Measurements from ENCODE around the gene ID4.
A peak's percentile ranks its signal among the peaks of the same experiment; 100 is the strongest.
"Not testable (repeated sequence)": the region's sequence is repeated elsewhere in the genome, so short reads cannot be mapped to it uniquely, and the experiment has no call there.

ID4 gene

DNA sequence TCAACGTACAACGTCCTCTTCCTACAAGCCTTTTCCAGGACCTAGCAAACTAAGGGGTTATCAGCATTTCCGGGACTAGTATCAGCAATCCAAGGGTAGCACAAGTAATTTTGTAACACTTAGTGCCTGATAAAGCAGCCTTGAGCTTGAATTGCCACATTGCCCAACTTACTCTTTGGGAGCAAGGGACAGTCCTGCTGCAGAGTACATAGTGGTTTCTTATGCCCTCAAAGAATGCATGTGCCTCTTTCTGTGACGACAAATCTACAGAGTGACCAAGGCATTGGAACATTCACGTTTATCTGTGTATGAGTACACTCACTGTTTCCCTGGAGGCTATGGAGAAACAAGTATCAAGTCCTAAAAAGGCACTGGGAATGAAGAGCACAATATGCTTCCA lies 3.2 kb upstream of the ID4 start:
- no peak for DNase-seq (ENCODE audit: low read depth)

DNA sequence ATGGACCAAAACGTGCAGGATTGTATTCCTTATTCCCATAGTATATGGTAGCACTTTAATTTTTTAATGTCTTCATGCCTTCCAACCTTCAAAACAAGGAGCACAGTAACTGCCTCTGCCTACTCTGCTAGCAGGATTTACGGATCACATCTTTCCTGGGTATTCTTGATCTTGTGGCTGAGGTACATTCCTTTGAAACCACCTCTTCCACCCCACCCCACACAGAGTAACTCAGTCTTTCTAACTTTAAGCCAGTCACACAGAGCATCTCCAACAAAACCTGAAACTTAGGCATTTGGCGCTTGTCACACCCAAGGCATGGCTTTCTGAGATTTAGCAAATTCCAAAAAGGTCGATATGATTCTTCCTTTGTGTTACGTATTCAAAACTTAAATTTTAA lies 2.3 kb upstream of the ID4 start:
- DNase-seq (ENCODE audit: low read depth), result no peak

DNA sequence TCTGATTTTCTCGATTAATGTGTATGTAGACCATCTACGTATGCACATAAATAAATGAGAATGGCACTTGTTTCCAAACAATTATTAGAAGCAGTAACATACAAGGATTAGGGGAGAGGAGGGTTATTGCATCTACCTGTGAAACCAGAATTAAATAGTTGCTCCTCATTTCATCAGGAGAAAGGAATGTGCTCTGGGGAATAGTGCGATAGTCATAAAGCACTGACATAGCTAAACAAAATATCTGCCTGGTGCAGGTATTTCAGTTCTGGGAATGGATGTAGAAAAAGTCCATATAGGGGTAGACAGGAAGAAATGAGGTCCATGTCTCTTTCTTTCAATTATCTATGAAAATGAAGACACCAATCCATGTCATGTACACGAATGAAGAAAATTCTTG lies 1.6 kb upstream of the ID4 start:
- DNase-seq (ENCODE audit: low read depth), result no peak

DNA sequence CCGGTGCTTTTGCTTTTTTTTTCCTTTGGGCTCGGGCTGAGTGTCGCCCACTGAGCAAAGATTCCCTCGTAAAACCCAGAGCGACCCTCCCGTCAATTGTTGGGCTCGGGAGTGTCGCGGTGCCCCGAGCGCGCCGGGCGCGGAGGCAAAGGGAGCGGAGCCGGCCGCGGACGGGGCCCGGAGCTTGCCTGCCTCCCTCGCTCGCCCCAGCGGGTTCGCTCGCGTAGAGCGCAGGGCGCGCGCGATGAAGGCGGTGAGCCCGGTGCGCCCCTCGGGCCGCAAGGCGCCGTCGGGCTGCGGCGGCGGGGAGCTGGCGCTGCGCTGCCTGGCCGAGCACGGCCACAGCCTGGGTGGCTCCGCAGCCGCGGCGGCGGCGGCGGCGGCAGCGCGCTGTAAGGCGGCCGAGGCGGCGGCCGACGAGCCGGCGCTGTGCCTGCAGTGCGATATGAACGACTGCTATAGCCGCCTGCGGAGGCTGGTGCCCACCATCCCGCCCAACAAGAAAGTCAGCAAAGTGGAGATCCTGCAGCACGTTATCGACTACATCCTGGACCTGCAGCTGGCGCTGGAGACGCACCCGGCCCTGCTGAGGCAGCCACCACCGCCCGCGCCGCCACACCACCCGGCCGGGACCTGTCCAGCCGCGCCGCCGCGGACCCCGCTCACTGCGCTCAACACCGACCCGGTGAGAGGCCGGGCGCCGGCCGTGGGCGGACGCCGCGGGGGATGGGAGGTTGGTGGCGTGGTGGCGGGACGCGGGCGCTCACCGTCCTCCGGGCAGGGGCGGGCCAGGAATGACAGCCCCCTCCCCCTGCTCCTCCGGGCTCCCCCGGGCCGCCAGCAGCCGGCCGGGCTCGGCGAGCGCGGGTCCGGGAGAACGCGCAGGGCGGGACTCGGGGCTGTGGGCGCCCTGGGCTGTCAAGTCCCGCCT lies 606 bp downstream of the ID4 start:
- DNase-seq (ENCODE audit: low read depth), result peak; percentile 40

DNA sequence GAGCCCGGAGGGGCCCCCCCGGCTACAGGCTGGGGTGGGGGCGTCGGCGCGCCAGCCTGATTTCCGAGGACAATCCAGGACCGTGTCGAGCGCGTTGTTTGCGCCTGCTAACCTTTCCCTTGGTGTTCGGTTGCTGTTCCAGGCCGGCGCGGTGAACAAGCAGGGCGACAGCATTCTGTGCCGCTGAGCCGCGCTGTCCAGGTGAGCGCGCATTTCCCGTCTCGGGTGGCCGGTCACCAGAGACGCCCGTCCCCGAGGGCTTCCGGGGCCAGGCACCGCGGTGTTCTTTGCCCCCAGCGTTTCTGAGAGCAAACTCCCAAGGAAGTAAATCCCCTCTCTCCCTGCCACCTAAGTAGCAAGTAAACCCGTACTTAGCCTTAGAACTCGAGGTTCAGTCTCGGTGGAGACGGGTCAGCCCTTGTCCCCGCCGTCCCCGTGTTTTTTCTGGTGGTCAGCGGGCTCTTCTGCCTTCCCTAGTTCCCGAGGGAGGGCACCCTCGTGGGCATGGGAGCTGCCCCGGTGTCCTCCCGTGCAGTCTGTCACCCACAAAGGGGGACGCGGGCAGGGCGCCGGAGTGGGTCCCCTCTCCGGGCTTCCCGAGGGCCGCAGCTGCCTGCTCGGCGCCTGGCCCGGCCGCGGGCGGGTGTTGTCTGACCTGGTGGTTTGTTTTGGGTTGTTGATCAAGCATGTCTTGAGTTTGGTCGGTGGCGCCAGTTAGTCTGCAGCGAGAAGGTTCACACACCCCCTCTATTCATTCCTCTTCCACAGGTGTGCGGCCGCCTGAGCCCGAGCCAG lies 1.5 kb downstream of the ID4 start:
- peak; percentile 28 for DNase-seq (ENCODE audit: low read depth)

DNA sequence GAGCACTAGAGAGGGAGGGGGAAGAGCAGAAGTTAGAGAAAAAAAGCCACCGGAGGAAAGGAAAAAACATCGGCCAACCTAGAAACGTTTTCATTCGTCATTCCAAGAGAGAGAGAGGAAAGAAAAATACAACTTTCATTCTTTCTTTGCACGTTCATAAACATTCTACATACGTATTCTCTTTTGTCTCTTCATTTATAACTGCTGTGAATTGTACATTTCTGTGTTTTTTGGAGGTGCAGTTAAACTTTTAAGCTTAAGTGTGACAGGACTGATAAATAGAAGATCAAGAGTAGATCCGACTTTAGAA lies 2.0 kb downstream of the ID4 start:
- DNase-seq (ENCODE audit: low read depth), result no peak

DNA sequence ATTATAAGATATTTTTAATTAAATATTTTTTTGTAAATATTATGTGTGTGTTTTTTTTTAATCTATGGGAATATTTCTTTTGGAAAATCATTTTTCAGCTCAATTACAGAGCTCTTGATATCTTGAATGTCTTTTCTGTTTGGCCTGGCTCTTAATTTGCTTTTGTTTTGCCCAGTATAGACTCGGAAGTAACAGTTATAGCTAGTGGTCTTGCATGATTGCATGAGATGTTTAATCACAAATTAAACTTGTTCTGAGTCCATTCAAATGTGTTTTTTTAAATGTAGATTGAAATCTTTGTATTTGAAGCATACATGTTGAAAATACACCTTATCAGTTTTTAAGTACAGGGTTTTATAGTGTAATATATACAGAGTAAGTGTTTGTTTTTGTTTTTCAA lies 2.6 kb downstream of the ID4 start:
- DNase-seq (ENCODE audit: low read depth), result no peak

DNA sequence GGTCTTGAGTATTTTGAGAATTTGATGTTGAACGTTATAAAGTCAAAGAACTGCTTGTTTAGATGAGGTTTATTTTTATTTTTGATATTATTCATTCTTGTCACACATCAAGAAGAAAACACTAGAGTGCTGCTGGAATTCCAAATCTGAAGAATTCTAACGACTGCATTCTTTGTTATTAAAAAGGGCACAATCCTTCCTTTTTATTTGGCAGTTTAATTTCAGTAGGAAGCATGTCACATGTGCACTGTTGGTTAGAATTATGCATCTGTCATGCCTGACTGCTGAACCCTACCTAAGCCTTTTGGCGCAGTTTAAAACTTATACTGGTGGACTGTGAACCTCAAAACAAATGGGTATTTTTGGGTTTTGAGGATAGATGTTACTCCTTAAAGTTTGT lies 4.0 kb downstream of the ID4 start:
- no peak for DNase-seq (ENCODE audit: low read depth)

DNA sequence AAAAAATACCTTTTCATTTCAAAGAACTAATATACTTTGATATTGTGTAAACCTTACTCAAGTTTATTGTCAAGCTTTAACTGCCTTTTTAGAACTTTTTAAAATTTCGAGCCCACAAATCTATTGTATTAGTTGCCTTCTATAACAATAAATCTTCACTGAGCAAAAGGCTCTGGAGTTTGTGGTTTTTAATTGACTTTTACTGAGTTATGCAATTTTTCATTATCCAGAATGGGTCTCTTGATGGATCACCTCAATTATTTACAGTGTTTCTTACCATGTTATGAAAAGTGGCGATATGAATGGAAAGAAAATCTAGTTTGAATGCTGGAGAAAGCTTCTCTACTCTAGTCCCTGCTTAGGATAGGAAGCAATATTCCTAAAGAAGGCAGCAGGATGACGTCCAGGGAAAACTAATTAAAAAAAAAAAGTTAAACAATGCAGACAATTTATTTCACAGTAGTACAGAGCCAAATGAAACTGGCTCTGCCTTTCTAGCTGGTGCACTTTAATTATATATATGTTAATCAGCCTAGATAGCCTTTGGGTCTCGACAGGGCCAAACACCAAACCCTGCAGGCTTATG lies 5.0 kb downstream of the ID4 start:
- DNase-seq (ENCODE audit: low read depth), result no peak

DNA sequence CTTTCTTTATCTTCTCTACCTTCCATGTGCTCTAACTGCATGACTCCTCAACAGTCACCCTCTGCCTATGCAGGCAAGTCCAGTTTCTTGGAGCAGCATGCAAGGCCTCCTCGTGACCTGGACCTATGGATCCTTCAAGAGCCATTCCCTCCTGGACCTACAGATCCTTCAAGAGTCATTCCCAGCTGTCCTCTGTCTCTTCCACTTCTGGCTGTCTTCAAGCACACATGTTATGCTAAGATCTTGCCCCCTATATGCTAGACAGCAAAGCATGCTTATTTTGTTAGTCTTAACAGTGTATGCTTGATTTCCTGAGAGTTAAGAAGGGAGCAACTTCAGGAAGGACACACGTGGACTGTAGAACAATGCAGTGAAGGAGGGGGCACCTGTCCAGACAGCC lies 7.5 kb downstream of the ID4 start:
- no peak for DNase-seq (ENCODE audit: low read depth)

DNA sequence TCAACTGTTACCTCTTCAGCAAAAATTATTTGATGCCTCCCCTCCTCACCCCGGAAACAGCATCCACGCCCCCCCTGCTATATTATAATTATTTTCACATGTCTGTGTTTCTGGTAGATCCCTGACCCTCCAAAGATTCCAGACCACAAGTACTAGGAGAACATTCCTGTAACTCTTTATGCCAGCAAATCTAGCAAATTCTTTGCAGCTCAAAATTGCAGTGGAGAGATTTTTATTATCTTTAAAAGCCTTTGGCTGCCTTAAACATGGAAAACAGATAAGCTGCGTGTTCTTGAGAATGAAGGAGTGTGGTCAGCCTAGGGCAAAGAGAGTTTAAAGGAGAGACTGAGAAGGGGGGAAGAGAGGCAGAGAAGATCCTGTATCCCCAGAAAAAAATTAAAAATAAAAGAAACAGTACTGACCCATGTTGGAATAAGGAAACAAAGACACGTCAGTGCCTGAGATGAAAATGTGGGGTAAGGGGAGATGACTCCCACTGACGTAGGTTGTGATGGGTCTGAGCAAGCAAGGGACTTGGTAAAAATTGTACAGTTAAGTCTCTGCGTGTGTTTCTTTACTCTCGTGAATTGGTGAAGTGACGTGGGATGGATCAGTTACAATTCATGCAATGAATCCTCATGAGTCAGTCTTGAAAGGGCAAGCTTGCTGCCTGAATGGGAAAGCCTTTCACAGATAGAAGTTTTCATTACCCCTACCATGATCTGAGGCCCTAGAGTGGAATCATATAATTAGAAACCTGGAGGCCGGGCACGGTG lies 8.3 kb downstream of the ID4 start:
- DNase-seq (ENCODE audit: low read depth), result no peak

DNA sequence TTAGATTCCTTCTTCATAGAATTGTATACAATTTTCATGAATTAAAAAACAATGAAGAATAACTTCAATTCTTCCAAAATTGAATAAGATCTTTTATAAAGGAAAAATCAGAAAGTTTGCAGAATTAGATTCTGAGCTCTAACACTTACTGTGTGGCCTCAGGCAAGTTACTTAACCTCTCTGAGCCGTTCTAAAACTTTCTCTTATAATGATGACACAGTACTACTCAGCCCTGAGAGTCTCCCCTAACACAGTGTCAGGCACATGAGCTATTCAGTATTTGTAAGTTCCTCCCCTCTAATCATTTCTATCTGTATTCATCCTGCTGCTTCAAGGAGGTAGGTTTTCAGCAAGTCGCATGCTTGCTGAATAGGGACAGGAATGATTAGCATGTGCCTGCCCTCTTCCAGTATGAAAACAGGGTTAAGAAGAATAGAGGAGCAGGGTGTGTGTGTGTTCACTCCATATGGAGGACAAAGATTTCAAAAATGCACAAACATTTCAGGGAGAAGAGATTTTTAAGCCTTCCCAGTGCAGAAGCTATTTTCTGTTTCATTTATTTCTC lies 11.4 kb downstream of the ID4 start:
- DNase-seq (ENCODE audit: low read depth), result no peak

DNA sequence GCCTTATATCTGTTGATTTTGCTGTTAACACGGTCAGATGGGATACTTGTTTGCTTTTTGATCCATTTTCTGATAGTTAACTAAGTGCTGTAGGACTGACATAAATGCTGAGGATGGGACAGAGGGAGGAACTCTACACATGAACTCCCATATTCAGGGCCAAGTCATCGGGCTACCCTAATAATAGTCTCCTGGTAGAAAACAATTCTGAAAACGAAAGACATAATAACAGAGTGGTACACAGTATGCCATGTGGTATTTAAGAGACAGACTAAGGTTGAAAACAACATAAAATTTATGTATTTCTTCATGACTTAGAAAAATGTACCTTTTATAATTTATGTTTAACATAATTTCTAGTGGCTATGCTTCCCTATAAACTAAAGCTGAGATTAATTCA lies 12.0 kb downstream of the ID4 start:
- no peak for DNase-seq (ENCODE audit: low read depth)

DNA sequence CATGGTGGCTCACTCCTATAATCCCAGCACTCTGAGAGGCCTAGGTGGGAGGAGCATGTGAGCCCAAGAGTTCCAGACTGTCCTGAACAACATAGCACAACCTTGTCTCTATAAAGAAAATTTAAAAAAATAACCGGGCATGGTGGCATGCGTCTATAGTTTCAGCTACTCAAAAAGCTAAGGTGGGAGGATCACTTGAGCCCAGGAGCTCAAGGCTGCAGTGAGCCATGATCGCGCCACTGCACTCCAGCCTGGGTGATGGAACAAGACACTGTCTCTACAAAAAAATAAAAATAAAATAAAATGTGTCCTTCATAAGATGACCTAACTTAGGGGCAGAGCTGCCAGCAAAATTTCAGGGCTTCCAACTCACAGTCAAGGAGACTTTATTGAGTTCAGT lies 12.6 kb downstream of the ID4 start:
- no peak for DNase-seq (ENCODE audit: low read depth)

DNA sequence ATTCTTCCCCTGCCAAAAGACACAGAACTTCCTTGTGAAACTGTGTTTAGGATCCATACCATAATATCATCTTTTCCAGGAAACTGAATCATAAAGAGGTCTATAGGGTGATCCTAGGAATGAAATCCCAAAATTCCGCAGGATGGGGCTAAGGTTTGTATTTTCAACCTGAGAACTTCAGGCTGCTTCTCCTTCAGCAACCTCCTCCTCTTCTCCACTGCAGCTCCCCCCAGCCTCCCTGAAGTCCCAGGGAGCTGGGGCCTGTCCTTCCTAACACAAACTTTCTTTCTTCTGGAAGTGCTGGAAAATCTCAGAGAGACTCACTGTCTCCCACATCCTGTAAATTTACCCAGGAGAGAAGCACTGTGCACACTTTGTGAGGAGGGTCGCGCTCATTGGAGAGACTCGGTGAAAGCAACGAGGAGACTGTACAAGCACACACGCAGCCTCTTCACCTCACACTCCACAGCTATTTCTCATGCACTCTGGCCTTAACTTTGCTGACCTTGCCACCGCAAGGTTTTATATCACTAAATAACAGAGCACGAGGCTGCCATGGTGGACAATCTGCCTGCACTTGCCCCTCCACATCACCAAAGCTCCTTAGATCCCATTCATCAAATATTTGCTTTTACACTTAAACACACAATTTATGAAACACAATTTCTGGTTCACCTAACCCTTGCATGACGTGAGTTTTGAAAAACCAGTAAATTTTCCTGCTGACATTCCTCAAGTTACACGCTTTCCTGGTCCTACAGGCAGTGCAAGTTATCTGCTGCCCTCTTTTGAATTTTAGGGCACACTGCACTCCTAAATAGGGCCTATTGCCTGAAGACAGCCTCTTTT lies 14.3 kb downstream of the ID4 start:
- peak; percentile 77 for DNase-seq (ENCODE audit: low read depth)

DNA sequence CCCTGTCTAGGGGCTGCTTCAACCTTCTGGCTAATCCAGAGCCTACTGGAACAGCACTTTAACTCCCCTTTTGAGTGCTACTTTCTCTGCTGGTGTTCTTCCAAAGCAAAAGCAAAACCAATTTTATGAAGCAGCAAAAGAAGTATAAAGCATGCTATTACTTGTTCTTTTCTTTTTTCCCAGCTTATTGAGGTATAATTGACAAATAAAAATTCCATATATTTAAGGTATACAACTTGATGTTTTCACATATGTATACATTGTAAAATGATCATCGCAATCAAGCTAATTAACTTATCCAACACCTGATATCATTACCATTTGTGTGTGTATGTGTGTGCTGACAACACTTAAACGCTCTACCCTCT lies 14.9 kb downstream of the ID4 start:
- no peak for DNase-seq (ENCODE audit: low read depth)

DNA sequence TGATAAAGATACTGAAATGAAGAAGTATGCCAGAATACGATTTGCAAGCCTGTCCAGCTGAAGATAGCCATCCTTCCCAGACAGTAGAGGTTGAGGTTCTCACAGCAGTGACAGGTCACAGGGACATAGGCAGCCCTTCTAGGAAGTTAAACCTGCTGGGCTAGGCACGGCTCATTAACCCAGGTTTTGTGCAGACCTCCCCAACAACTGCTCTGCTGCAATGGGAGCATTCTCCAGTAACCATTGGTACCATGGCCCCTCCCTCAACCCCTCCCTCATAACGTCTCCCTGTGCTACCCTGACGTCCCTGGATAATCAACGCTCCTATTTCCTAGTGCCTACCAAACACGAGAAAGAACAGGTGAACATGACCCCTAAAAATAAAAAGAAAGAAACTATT lies 15.8 kb downstream of the ID4 start:
- no peak for DNase-seq (ENCODE audit: low read depth)

DNA sequence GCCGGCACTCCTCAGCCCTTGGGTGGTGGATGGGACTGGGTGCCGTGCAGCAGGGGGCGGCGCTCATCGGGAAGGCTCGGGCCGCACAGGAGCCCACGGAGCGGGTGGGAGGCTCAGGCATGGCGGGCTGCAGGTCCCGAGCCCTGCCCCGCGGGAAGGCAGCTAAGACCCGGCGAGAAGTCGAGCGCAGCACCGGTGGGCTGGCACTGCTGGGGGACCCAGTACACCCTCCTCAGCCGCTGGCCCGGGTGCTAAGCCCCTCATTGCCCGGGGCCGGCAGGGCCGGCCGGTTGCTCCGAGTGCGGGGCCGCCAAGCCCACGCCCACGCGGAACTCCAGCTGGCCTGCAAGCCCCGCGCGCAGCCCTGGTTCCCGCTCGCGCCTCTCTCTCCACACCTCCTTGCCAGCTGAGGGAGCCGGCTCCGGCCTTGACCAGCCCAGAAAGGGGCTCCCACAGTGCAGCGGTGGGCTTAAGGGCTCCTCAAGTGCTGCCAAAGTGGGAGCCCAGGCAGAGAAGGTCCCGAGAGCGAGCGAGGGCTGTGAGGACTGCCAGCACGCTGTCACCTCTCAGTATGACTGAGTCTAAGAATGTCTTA lies 17.3 kb downstream of the ID4 start:
- not testable (repeated sequence) for DNase-seq (ENCODE audit: low read depth)

DNA sequence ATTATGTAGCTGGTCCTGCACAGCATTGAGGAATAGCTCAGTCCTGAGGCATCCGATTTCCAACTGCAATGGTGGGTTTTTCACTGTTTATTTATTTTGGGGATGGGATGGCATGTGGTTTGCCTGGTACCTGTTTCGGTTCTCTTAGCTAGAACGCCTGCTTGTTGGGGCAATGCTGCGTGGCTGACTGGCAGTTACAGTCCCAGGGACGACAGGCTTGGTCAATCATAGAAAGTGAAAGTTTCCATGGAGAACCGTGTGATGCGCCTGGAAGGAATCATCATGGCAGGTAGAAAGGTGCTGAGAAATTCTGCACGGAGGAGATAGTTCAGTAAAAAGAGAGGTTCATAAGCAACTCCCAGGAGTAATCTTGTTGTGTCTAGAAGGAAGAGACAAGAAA lies 18.4 kb downstream of the ID4 start:
- DNase-seq (ENCODE audit: low read depth), result no peak

DNA sequence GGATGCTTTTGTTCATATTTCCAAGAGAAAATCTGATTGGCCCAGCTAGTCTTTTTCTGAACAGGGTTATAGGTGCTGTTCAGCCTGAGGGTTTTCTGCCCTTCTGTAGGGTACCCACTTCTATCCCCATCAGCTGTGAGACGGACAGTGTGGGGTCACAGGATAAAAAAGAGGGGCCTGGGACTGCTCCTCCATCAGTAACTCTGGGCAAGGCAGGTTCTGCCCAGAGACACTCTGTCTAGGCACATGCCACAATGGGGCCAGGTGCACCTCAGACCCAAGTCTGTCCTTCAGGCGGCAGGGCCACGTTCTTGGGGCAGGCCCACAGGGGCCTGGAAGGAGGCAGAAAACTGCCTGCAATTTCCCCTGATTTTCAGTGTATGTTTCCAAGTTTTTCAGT lies 20.0 kb downstream of the ID4 start:
- no peak for DNase-seq (ENCODE audit: low read depth)

DNA sequence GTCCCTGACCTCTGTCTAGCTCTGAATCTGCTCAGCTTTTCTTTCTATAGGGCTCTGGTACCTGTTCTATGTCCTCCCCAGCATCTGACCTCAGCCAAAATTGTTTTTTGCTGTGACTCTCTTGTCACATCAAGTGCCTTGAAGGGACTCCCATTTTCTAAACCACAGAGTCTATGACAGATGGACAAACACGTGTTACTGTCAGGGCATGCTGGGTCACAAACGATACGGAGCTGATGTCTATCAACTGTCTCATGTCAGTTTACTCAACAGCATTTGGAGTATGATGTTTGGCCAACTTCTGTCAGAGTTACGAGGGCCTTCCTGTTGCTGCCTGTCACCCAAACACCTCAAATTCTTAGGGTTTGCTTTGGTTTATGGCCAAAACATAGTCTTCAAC lies 20.5 kb downstream of the ID4 start:
- DNase-seq (ENCODE audit: low read depth), result no peak
